Measurements from ENCODE around the gene CCDC86.

CCDC86 gene

GRCh38 chr11:60831143-60831500 is 10.8 kb upstream of the CCDC86 start:
- ATAC-seq (peak; percentile 85), DNase-seq (peak; percentile 83)

GRCh38 chr11:60831501-60832079 is 10.3 kb upstream of the CCDC86 start:
- ATAC-seq (no peak), DNase-seq (no peak)

- no peak for DNase-seq
Measured at GRCh38 chr11:60834742-60835533, 7.0 kb upstream of the CCDC86 start.

GRCh38 chr11:60835534-60835846 is 6.4 kb upstream of the CCDC86 start:
- DNase-seq: no peak

More at GRCh38 chr11:60834742-60835533, 7.0 kb upstream of the CCDC86 start:
- ATAC-seq: no peak

GRCh38 chr11:60836866-60837515 is 4.9 kb upstream of the CCDC86 start:
- DNase-seq (no peak), ATAC-seq (no peak)

More at GRCh38 chr11:60835534-60835846, 6.4 kb upstream of the CCDC86 start:
- ATAC-seq: no peak

GRCh38 chr11:60838132-60838531 is 3.8 kb upstream of the CCDC86 start:
- DNase-seq (no peak), ATAC-seq (no peak)

- DNase-seq (no peak), ATAC-seq (no peak)
Measured at GRCh38 chr11:60840470-60841430, 1.2 kb upstream of the CCDC86 start.

GRCh38 chr11:60842668-60843600 is 1.0 kb downstream of the CCDC86 start:
- no peak for DNase-seq
- ATAC-seq: no peak

GRCh38 chr11:60844045-60844869 is 2.3 kb downstream of the CCDC86 start:
- ATAC-seq (no peak), DNase-seq (no peak)

- DNase-seq (no peak), ATAC-seq (no peak)
Measured at GRCh38 chr11:60844870-60845221, 2.9 kb downstream of the CCDC86 start.

GRCh38 chr11:60845338-60845737 is 3.4 kb downstream of the CCDC86 start:
- no peak for DNase-seq
- ATAC-seq: no peak

- no peak for DNase-seq
- ATAC-seq: no peak
Measured at GRCh38 chr11:60847281-60847680, 5.4 kb downstream of the CCDC86 start.

GRCh38 chr11:60847896-60848295 is 6.0 kb downstream of the CCDC86 start:
- DNase-seq: no peak
- ATAC-seq: no peak

- DNase-seq (no peak), ATAC-seq (no peak)
Measured at GRCh38 chr11:60848714-60849151, 6.8 kb downstream of the CCDC86 start.

GRCh38 chr11:60849641-60850520 is 8.0 kb downstream of the CCDC86 start:
- ATAC-seq (no peak), DNase-seq (no peak)

- DNase-seq: no peak
- ATAC-seq: no peak
Measured at GRCh38 chr11:60851327-60852104, 9.6 kb downstream of the CCDC86 start.

GRCh38 chr11:60852117-60852981 is 10.4 kb downstream of the CCDC86 start:
- ATAC-seq (no peak), DNase-seq (no peak)

Data from stimulated activated naive CD8-positive, alpha-beta T cell treated with anti-CD3 and anti-CD28 coated beads, Interleukin-15, Interleukin-2, amounts not matched to agents 100 U/mL and 50 U/mL, for 24 hours (primary cell).